CD4-positive, alpha-beta T cell (primary cell): ENCODE data around the gene CPVL. TPM values are rescaled to one million over a fixed set of nuclear protein-coding genes. Genes with fewer than 3 reads are reported as not detected.

ENCODE experiments used
- ATAC-seq: fragments of 200-7000 bp; cut with Tn5 transposase; one replicate; pipeline ENCODE4 v1.10.0; 2022; ENCODE audit warnings: mild to moderate bottlenecking; ENCODE audit not compliant: poor library complexity
- CTCF ChIA-PET: fragments of 350-600 bp; sonication (Branson Sonifier 250); formaldehyde crosslinking; loops from one replicate; lab custom pipeline; 2021; ENCODE audit warnings: antibody characterized with exemption, inconsistent platforms; lab: Charles Lee
- POLR2A ChIA-PET: fragments of 350-600 bp; sonication (Branson Sonifier 250); formaldehyde crosslinking; loops from one replicate; lab custom pipeline; 2021; ENCODE audit warnings: antibody characterized with exemption, inconsistent platforms; lab: Charles Lee
- DNase-seq, 14 experiments: peaks; one replicate each; pipeline ENCODE4 v3.0.0-alpha.2; 2013 to 2020; ENCODE audit warnings: mixed read lengths in 2 of 14
- H3K27ac ChIP-seq, 2 donors: one replicate each; pipeline versions ENCODE4 v1.5.1 to v1.7.0; 2013; ENCODE audit warnings: low read length in 2 of 2, low read depth in 1 of 2, mild to moderate bottlenecking in 1 of 2
- H3K27me3 ChIP-seq, 2 experiments: 1 replicate in 1 of 2; 2 replicates in 1 of 2; pipeline versions ENCODE4 v1.6.1 to v1.7.0; 2013; ENCODE audit warnings: low read length in 2 of 2, control low read depth in 1 of 2, mild to moderate bottlenecking in 1 of 2, moderate library complexity in 1 of 2; ENCODE audit not compliant: insufficient read depth in 2 of 2, control insufficient read depth in 1 of 2
- H3K36me3 ChIP-seq: one replicate; pipeline ENCODE4 v1.6.1; 2013; ENCODE audit warnings: low read length, control low read depth; ENCODE audit not compliant: insufficient read depth
- H3K4me1 ChIP-seq: one replicate; pipeline ENCODE4 v1.6.1; 2013; ENCODE audit warnings: low read length, control low read depth; ENCODE audit not compliant: insufficient read depth
- H3K4me3 ChIP-seq: one replicate; pipeline ENCODE4 v1.5.1; 2013; ENCODE audit warnings: mild to moderate bottlenecking, low read length, moderate library complexity
- H3K9me3 ChIP-seq, 2 experiments: 1 replicate in 1 of 2; 2 replicates in 1 of 2; pipeline versions ENCODE4 v1.6.1 to v1.7.0; 2013; ENCODE audit warnings: low read length in 2 of 2, mild to moderate bottlenecking in 2 of 2, control low read depth in 1 of 2, moderate library complexity in 1 of 2; ENCODE audit not compliant: control insufficient read depth in 1 of 2, insufficient read depth in 1 of 2
- H3K27ac Mint-ChIP-seq: one replicate; pipeline ENCODE4 v1.8.0; 2020; ENCODE audit warnings: mixed read lengths
- H3K27me3 Mint-ChIP-seq: one replicate; pipeline ENCODE4 v1.8.0; 2021; ENCODE audit warnings: mixed read lengths
- H3K36me3 Mint-ChIP-seq: one replicate; pipeline ENCODE4 v1.8.0; 2021; ENCODE audit warnings: low read depth, mixed read lengths
- H3K4me1 Mint-ChIP-seq: one replicate; pipeline ENCODE4 v1.8.0; 2021; ENCODE audit warnings: low read depth, mixed read lengths
- H3K4me3 Mint-ChIP-seq: one replicate; pipeline ENCODE4 v1.8.0; 2020; ENCODE audit warnings: mild to moderate bottlenecking, mixed read lengths
- H3K9me3 Mint-ChIP-seq: one replicate; pipeline ENCODE4 v1.8.0; 2020; ENCODE audit warnings: mixed read lengths
- CTCF ChIP-seq: fragments of 200-600 bp; IDR thresholded peaks from one replicate; pipeline ENCODE4 v1.8.0; 2022; ENCODE audit warnings: antibody characterized with exemption, mild to moderate bottlenecking
- intact Hi-C, 2 experiments: fragments of 100-400 bp; cut with DNase I in 1 of 2; cut with micrococcal nuclease in 1 of 2; formaldehyde crosslinking; loops; one replicate each; pipeline versions ENCODE4 v1.15.1 to v1.9.0; 2023 to 2025; cut with DNase I, micrococcal nuclease
- total RNA-seq, 174 experiments: library from RNA in 2 of 174; stranded (reverse) in 2 of 174; gene quantifications; one replicate each; pipeline ENCODE4 v1.2.3 and lab custom pipeline; 2021 to 2026

Gene CPVL
- total RNA-seq, 2 experiments from 2014 or later = 3.8 to 4.5 TPM

- no peak overlapping the region for H3K27ac Mint-ChIP-seq
- H3K9me3 Mint-ChIP-seq = no peaks in the 10 kb centered on the region
- no peak overlapping the region for H3K4me3 ChIP-seq
- H3K27me3 Mint-ChIP-seq = peaks cover 29% of the 10 kb centered on the region
- ATAC-seq = no peak
- H3K4me1 ChIP-seq = no peaks in the 10 kb centered on the region
- no peak overlapping the region for H3K4me3 Mint-ChIP-seq
- intact Hi-C loops = no loop called here
- POLR2A ChIA-PET = no interaction called here
- peaks cover 0 to 12% of the 10 kb centered on the region in 2 experiments for H3K27me3 ChIP-seq
- no peaks in the 10 kb centered on the region for H3K36me3 Mint-ChIP-seq
- CTCF ChIA-PET = no interaction called here
- H3K36me3 ChIP-seq = no peaks in the 10 kb centered on the region
- no peak for TF ChIP-seq CTCF
- no peaks in the 10 kb centered on the region for H3K4me1 Mint-ChIP-seq
- no peak for DNase-seq
- H3K27ac ChIP-seq = no peak overlapping the region
- peaks cover 0 to 3% of the 10 kb centered on the region in 2 experiments for H3K9me3 ChIP-seq
Measured at GRCh38 chr7:28989211-28989980, 156.9 kb downstream of the CPVL start.

GRCh38 chr7:28988810-28989209 lies 157.5 kb downstream of the CPVL start:
- H3K27me3 ChIP-seq = peaks cover 0 to 12% of the 10 kb centered on the region in 2 experiments
- H3K9me3 ChIP-seq = peaks cover 0 to 3% of the 10 kb centered on the region in 2 experiments
- H3K36me3 ChIP-seq = no peaks in the 10 kb centered on the region
- no peaks in the 10 kb centered on the region for H3K4me1 ChIP-seq
- DNase-seq (no peak), ATAC-seq (no peak)
- Mint-ChIP-seq H3K4me3 (no peak overlapping the region), H3K36me3 (no peaks in the 10 kb centered on the region), H3K27ac (no peak overlapping the region), H3K9me3 (no peaks in the 10 kb centered on the region), H3K27me3 (peaks cover 26% of the 10 kb centered on the region), H3K4me1 (no peaks in the 10 kb centered on the region)
- TF ChIP-seq CTCF = no peak
- intact Hi-C loops = no loop called here
- POLR2A ChIA-PET = no interaction called here
- H3K4me3 ChIP-seq = no peak overlapping the region
- no peak overlapping the region for H3K27ac ChIP-seq
- CTCF ChIA-PET = no interaction called here

- DNase-seq (no peak), ATAC-seq (no peak)
- ChIA-PET CTCF (no interaction called here), POLR2A (no interaction called here)
- H3K4me1 Mint-ChIP-seq = no peaks in the 10 kb centered on the region
- TF ChIP-seq CTCF = no peak
- intact Hi-C loops = no loop called here
- peaks cover 0 to 3% of the 10 kb centered on the region in 2 experiments for H3K9me3 ChIP-seq
- H3K27ac ChIP-seq = no peak overlapping the region
- H3K27me3 ChIP-seq = peaks cover 0 to 12% of the 10 kb centered on the region in 2 experiments
- H3K27me3 Mint-ChIP-seq = peaks cover 26% of the 10 kb centered on the region
- no peak overlapping the region for H3K4me3 ChIP-seq
- H3K36me3 ChIP-seq = no peaks in the 10 kb centered on the region
- H3K36me3 Mint-ChIP-seq = no peaks in the 10 kb centered on the region
- no peaks in the 10 kb centered on the region for H3K4me1 ChIP-seq
- H3K9me3 Mint-ChIP-seq = no peaks in the 10 kb centered on the region
- H3K27ac Mint-ChIP-seq = no peak overlapping the region
- H3K4me3 Mint-ChIP-seq = no peak overlapping the region
Measured at GRCh38 chr7:28988091-28988490, 158.2 kb downstream of the CPVL start.
